Measurements from ENCODE around the gene SLC23A2. TPM values are rescaled to one million over a fixed set of nuclear protein-coding genes. Genes with fewer than 3 reads are reported as not detected.

Gene SLC23A2
- total RNA-seq, 1 experiment from 2014 or later, result 22.3 TPM

GRCh38 chr20:4854561-4854901 lies 146.8 kb downstream of the SLC23A2 start:
- Histone ChIP-seq H2AFZ (no peak overlapping the region), H4K20me1 (ENCODE audit: insufficient read depth) (no peaks in the 10 kb centered on the region), H3K9me3 (ENCODE audit: insufficient read depth, low read depth) (no peaks in the 10 kb centered on the region), H3K27ac (no peak overlapping the region), H3K4me2 (no peak overlapping the region), H3K4me1 (replicated peaks; ENCODE audit: insufficient read depth) (no peaks in the 10 kb centered on the region), H3K9me2 (ENCODE audit: insufficient read depth) (no peaks in the 10 kb centered on the region), H3F3A (ENCODE audit: insufficient read depth, low read depth) (no peaks in the 10 kb centered on the region), H3K27me3 (ENCODE audit: insufficient read depth, low read depth) (no peaks in the 10 kb centered on the region), H3K79me2 (ENCODE audit: low read depth) (no peaks in the 10 kb centered on the region), H3K4me3 (no peak overlapping the region), H3K36me3 (ENCODE audit: low read depth) (peaks cover 4% of the 10 kb centered on the region; the same call in 1 of the 2 replicates)
- TF ChIP-seq EZH2 (IDR thresholded peaks at IDR 0.05; ENCODE audit: low read depth) (no peak), CTCF (conservative IDR thresholded peaks at IDR 0.05) (no peak)
- CTCF ChIA-PET, result no interaction called here
- DNase-seq, result no peak
- BruUV-seq (replicated peaks), result no TSS peak
- POLR2A ChIA-PET (ENCODE audit: unreplicated experiment), result no interaction called here
- intact Hi-C loops (cut with micrococcal nuclease; ENCODE audit: unreplicated experiment), result no loop called here

GRCh38 chr20:4853757-4854560 lies 147.4 kb downstream of the SLC23A2 start:
- BruUV-seq (replicated peaks), result no TSS peak
- no peak overlapping the region for H3K4me2 ChIP-seq
- no peaks in the 10 kb centered on the region for H3K4me1 ChIP-seq (replicated peaks; ENCODE audit: insufficient read depth)
- no peak for DNase-seq
- H3K9me3 ChIP-seq (ENCODE audit: insufficient read depth, low read depth), result no peaks in the 10 kb centered on the region
- H3K4me3 ChIP-seq, result no peak overlapping the region
- TF ChIP-seq EZH2 (IDR thresholded peaks at IDR 0.05; ENCODE audit: low read depth) (no peak), CTCF (conservative IDR thresholded peaks at IDR 0.05) (no peak)
- no peak overlapping the region for H3K27ac ChIP-seq
- intact Hi-C loops (cut with micrococcal nuclease; ENCODE audit: unreplicated experiment), result no loop called here
- CTCF ChIA-PET, result no interaction called here
- peaks cover 4% of the 10 kb centered on the region; the same call in 1 of the 2 replicates for H3K36me3 ChIP-seq (ENCODE audit: low read depth)
- H3K27me3 ChIP-seq (ENCODE audit: insufficient read depth, low read depth), result no peaks in the 10 kb centered on the region
- no peak overlapping the region for H2AFZ ChIP-seq
- H3K79me2 ChIP-seq (ENCODE audit: low read depth), result no peaks in the 10 kb centered on the region
- H3F3A ChIP-seq (ENCODE audit: insufficient read depth, low read depth), result no peaks in the 10 kb centered on the region
- POLR2A ChIA-PET (ENCODE audit: unreplicated experiment), result no interaction called here
- H3K9me2 ChIP-seq (ENCODE audit: insufficient read depth), result no peaks in the 10 kb centered on the region
- H4K20me1 ChIP-seq (ENCODE audit: insufficient read depth), result no peaks in the 10 kb centered on the region

- Histone ChIP-seq H4K20me1 (ENCODE audit: insufficient read depth) (no peaks in the 10 kb centered on the region), H3K4me3 (no peak overlapping the region), H3F3A (ENCODE audit: insufficient read depth, low read depth) (no peaks in the 10 kb centered on the region), H3K4me1 (replicated peaks; ENCODE audit: insufficient read depth) (no peaks in the 10 kb centered on the region), H3K79me2 (ENCODE audit: low read depth) (no peaks in the 10 kb centered on the region), H2AFZ (no peak overlapping the region), H3K9me3 (ENCODE audit: insufficient read depth, low read depth) (no peaks in the 10 kb centered on the region), H3K27ac (no peak overlapping the region), H3K9me2 (ENCODE audit: insufficient read depth) (no peaks in the 10 kb centered on the region), H3K27me3 (ENCODE audit: insufficient read depth, low read depth) (no peaks in the 10 kb centered on the region), H3K36me3 (ENCODE audit: low read depth) (no peaks in the 10 kb centered on the region), H3K4me2 (no peak overlapping the region)
- TF ChIP-seq CTCF (conservative IDR thresholded peaks at IDR 0.05) (no peak), EZH2 (IDR thresholded peaks at IDR 0.05; ENCODE audit: low read depth) (no peak)
- CTCF ChIA-PET, result no interaction called here
- POLR2A ChIA-PET (ENCODE audit: unreplicated experiment), result no interaction called here
- no peak for DNase-seq
- BruUV-seq (replicated peaks), result no TSS peak
- intact Hi-C loops (cut with micrococcal nuclease; ENCODE audit: unreplicated experiment), result no loop called here
Measured at GRCh38 chr20:4853004-4853403, 148.3 kb downstream of the SLC23A2 start.

All from PC-9 (cell line).